ENCODE measurements around the gene MEAF6.
"Not testable (repeated sequence)": the region's sequence is repeated elsewhere in the genome, so short reads cannot be mapped to it uniquely, and the experiment has no call there.

The MEAF6 gene

GRCh38 chr1:37532418-37533156, 18.0 kb upstream of the MEAF6 start:
- DNase-seq (ENCODE audit: low spot score): not testable (repeated sequence)

DNA sequence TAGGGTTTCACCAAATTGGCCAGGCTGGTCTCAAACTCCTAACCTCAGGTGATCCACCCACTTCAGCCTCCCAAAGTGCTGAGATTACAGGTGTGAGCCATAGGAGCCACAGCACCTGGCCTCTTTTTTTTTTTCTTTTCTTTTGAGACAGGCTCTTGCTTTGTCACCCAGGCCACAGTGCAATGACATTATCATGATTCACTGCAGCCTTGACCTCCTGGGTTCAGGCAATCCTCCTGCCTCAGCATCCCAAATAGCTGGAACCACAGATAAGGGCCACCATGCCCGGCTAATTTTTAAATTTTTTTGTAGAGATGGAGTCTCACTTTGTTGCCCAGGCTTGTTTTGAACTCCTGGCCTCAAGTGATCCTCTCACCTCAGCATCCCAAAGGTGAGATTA, 15.3 kb upstream of the MEAF6 start:
- DNase-seq (ENCODE audit: low spot score): not testable (repeated sequence)

GRCh38 chr1:37519613-37520012, 5.0 kb upstream of the MEAF6 start:
- no peak for DNase-seq (ENCODE audit: low spot score)

DNA sequence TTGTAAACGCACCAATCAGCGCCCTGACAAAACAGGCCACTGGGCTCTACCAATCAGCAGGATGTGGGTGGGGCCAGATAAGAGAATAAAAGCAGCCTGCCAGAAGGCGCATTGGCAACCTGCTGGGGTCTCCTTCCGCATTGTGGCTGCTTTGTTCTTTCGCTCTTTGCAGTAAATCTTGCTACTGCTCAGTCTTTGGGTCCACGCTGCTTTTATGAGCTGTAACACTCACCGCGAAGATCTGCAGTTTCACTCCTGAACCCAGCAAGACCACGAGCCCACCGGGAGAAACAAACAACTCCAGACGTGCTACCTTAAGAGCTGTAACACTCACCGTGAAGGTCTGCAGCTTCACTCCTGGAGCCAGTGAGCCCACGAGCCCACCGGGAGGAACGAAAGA, 4.4 kb upstream of the MEAF6 start:
- not testable (repeated sequence) for DNase-seq (ENCODE audit: low spot score)

DNA sequence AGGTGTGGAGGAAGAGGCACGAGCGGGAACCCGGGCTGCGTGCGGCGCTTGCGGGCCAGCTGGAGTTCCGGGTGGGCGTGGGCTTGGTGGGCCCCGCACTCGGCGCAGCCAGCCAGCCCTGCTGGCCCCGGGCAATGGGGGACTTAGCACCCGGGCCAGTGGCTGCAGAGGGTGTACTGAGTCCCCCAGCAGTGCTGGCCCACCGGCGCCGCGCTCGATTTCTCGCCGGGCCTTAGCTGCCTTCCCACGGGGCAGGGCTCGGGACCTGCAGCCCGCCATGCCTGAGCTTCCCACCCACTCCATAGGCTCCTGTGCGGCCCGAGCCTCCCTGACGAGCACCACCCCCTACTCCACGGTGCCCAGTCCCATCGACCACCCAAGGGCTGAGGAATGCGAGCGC, 3.7 kb upstream of the MEAF6 start:
- not testable (repeated sequence) for DNase-seq (ENCODE audit: low spot score)

DNA sequence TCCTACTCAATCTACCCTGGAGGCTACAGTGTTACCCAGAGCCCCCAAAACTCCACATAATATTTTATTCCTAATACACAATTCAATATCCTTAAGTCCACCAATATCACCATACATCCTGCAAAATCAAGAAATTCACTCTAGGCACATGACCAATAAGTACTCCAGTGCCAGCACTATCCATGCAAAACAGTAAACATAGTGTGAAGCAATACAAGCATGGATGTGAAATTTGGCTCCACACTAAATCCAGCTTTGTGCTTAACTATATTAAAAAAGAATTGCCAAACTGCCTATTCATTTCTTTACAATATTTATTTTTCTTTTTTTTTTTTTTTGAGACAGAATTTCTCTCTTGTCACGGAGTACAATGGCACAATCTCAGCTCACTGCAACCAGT, 3.0 kb upstream of the MEAF6 start:
- DNase-seq (ENCODE audit: low spot score): no peak

- DNase-seq (ENCODE audit: low spot score): no peak
These were observed 844 bp upstream of the MEAF6 start for GRCh38 chr1:37515185-37516034.

- peak; percentile 28 for DNase-seq (ENCODE audit: low spot score)
These were observed 694 bp downstream of the MEAF6 start for GRCh38 chr1:37513795-37514349.

DNA sequence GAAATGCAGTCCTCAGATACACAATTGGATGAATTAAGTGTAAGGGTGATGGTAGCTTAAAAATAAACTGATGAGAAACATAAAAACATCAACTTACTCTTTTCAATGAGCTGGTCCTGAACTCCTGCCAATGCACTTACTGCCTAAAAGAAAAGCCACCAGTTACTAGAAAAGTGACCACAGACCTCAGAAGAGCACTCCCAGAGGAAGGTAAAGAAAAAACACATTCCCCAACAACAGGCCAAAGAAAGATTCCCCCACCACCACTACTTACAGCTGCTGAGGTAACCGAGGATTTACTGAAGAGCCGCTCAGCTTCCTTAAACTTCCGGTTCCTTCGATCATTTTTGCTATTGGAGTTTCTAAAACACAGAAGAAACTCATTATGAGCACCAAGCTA, 5.4 kb downstream of the MEAF6 start:
- DNase-seq (ENCODE audit: low spot score): peak; percentile 29

GRCh38 chr1:37506740-37507139, 7.8 kb downstream of the MEAF6 start:
- no peak for DNase-seq (ENCODE audit: low spot score)

- DNase-seq (ENCODE audit: low spot score): not testable (repeated sequence)
These were observed 11.8 kb downstream of the MEAF6 start for GRCh38 chr1:37502791-37503190.

DNA sequence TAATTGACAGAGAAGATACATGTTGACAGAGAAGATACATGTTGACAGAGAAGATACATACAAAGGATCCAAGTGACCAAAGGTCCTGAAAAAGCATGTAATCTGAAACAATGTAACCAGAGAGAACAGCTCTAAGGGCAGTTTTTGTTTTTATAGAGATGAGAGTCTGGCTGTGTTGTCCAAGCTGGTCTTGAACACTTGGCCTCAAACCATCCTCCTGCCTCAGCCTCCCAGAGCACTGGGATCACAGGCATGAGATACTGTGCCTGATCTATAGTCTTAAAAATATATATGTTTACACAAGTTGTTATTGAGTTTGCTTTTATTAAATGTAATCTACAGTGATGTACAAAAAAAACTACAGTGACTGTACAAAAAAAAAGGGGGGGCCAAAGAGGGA, 12.5 kb downstream of the MEAF6 start:
- DNase-seq (ENCODE audit: low spot score): no peak

GRCh38 chr1:37501661-37502060, 12.9 kb downstream of the MEAF6 start:
- no peak for DNase-seq (ENCODE audit: low spot score)

DNA sequence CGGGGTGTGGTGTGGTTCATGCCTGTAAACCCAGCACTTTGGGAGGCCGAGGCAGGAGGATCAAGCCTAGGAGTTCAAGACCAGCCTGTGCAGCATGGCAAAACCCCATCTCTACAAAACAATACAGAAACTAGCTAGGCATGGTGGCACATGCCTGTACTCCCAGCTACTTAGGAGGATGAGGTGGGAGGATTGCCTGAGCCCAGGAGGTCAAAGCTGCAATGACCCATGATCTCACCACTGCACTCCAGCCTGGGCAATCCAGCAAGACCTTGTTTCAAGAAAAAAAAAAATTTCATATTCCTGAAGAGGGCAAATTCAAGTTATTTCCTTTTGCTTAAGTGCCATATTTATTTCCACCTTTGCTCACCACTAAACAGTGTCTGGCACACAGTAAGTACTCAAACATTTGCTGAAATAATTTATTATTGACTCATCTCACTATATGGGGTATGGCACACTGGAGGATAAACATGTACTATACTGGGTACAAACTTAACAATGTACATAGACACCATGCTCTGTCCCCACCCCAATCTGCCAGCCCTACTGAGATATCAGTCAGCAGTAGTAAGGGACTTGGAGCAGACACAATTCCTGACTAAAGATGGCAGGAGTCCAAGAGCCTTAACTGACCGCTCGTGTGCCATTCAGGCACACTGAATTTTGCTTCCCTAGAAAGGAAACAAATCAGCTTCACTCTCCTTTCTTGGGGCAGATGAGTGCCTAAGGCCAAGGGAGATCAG, 15.5 kb downstream of the MEAF6 start:
- peak; percentile 61 for DNase-seq (ENCODE audit: low spot score)

- no peak for DNase-seq (ENCODE audit: low spot score)
These were observed 16.7 kb downstream of the MEAF6 start for GRCh38 chr1:37497832-37498231.

DNA sequence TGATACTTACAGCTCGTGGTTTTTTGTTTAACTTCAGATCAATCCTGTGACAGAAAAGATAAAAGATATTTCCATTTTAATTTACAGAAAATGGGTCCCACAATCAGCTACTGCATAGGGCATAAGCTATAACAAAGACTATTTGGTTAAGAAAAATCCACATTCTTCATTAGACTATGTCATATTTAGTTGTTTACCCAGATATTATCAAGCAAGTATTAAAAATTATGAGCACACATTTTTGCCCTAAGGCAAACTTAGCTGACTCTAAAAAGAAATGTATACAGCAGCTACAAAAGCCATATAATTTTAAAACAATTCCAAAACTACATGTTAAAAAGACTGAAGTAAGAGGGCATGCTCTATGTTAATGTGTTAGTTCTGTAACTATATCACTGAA, 18.7 kb downstream of the MEAF6 start:
- DNase-seq (ENCODE audit: low spot score): no peak

GRCh38 chr1:37493336-37494098, 21.0 kb downstream of the MEAF6 start:
- DNase-seq (ENCODE audit: low spot score): no peak

DNA sequence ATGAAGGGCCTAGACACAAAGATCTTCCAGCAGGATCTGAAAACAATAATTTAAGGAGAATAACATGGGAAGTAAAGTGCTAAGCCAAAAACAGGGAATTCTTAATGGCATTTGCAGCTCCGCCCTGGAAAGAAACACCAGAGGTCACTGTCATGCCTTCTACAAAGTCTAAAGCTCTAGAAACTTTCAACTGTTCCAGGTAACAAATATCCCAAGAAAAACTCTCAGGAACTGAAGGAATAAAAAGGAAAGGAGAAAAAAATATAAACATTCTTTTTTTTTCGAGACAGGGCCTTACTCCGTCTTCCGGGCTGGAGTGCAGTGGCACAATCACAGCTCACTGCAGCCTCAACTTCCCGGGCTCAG, 27.0 kb downstream of the MEAF6 start:
- no peak for DNase-seq (ENCODE audit: low spot score)

- peak; percentile 92 for DNase-seq (ENCODE audit: low spot score)
These were observed 27.6 kb downstream of the MEAF6 start for GRCh38 chr1:37486680-37487618.

DNA sequence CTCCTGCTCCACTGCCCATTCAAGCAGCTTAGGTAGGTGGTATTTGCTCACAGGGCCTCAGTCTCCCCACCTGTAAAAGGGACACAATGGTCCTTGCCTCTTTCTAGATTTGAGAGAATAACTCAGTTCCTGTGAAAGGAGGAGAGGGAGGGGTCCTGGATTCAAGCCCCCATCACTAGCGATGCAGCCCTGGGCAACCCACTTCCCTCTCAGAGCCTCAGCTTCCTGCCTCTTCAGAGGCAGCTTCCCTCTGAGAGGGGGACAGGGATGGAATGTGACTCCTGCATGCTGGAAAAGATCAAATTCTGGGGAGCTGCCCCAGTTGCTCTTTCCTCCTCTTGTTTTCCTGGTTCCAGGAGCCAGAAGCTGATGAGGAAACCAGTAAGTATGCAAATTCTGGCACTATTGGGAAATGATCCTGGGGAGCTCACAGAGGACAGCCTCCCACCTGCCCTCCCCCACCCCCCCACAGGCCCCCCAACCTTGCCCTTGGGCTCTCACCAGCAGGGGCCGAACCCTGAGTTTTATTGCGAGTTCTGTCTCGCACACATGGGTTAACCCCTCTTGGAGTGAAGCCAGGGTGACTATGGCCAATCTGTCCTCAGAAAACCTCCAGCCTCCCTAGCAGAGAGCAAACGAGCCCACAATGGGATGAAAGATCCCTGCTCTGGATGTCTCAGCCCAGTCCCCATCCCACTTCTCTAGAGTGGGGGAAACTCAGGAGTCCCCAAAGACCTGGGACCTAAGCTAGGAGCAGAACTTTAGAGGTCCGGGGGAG, 28.5 kb downstream of the MEAF6 start:
- DNase-seq (ENCODE audit: low spot score): peak; percentile 64
